GM18505 (cell line): Measurements from ENCODE around the gene PPFIBP2.
A peak's percentile ranks its signal among the peaks of the same experiment; 100 is the strongest.

Experiments
- ATAC-seq: cut with Tn5 transposase; IDR thresholded peaks from one replicate; pipeline ENCODE4 v1.9.1; 2021; ENCODE audit not compliant: unreplicated experiment
- POLR2A ChIP-seq: IDR thresholded peaks from 4 replicates; pipeline ENCODE4 v1.6.1; 2011; ENCODE audit warnings: borderline replicate concordance; ENCODE audit not compliant: insufficient read depth, insufficient read length; ENCODE audit errors: extremely low read depth

PPFIBP2 gene

DNA sequence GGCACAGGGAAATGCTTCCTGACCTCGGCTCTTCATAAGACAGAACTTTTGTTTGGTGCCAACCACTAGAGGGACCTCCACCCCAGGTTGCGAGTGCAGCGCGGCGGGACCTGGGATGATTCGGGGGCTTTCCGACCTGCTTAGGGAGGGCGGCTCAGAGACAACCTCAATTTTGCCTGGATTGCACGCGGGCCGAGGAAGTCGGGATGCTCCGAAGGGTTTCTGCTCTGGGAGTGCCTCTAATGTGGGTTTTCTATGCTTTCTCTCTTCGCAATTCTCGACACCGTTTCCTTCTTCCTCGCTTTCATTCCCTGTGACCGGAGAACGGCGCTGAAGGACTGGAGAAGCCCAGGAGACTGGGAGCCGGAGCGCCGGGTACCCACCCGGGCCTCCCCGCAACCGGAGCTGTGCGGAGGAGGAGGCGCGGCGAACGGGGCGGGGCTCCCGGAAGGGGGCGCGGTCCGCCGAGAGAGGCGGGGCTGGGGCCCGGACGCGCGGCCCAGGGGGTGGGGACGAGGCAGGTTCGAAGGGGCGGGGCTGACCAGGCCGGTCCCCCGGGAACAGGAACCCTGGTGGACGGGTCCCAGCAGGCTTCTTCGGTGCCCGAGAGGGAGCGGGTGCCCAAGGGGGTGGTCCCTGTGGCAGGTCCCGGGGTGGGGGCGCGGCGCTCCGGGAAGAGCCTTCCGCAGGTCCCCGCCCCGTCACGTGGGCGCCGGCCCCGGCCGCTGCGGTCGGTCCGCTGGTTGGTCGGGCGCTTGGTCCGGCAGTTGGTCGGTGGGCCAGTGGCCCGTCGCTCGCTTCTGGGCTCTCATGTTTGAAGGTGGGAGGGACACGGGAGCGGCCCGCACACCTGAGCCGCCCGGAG, at the start of gene PPFIBP2:
Gene PPFIBP2 (plus strand): TSS at position 766 of the 865 bp plus-strand sequence. CDS start 35,477 bp downstream, outside the sequence.
- peak; percentile 66 for ATAC-seq
- peak; percentile 82 for TF ChIP-seq POLR2A

DNA sequence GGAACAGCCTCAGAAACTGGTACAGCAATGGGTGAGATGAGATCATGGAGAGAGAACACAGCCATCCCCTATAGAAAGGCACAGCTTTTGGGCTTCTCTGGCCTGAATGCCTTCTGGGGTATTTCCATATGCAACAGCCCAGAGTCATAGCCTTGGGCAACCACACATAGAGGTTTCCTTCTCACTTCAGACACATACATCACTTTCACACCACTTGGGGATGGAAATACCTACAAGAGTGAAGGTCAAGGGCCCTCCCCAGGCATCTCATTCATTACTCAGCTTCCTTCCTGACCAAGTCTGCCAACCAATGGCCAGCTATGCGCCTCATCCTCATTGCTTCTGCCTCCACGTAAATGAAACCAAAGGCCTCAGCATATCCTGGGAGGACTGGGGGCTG, 46.1 kb upstream of the PPFIBP2 start:
- TF ChIP-seq POLR2A: no peak
- no peak for ATAC-seq

DNA sequence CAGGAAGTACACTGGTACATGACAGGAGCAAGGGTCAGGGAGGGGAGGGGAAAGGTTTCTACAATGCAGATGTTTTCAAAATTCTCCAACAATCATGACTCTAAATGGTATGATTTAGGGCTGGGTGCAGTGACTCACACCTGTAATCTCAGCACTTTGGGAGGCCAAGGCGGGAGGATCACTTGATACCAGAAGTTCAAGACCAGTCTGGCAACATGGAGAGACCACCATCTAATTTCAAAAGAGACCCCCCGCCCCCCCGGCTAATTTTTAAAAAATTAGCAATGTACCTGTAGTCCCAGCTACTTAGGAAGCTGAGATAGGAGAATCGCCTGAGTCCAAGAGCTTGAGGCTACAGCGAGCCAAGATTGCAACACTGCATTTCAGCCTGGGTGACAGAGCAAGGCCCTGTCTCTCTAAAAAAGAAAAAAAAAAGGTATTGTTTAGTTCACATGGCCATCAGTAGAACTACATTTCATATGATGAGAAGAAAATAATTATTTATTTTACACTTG, 44.4 kb upstream of the PPFIBP2 start:
- ATAC-seq: no peak
- no peak for TF ChIP-seq POLR2A

DNA sequence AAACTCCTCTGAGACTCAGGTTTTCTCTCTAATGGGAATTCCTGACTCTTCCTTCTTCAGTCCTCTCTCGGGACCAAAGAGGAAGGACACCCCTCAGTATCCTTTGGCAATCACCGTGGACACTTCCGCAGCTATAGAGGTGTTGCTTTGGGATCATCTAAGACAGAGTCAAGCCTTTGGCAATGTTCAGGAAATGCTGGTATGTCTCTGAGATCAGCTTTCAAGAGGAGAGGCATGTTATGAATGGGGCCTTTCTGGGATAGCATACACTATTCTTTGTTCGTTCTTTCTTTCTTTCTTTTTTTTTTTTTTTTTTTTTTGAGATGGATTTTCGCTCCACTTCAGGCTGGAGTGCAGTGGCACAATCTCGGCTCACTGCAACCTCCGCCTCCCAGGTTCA, 42.7 kb upstream of the PPFIBP2 start:
- ATAC-seq: no peak
- no peak for TF ChIP-seq POLR2A

DNA sequence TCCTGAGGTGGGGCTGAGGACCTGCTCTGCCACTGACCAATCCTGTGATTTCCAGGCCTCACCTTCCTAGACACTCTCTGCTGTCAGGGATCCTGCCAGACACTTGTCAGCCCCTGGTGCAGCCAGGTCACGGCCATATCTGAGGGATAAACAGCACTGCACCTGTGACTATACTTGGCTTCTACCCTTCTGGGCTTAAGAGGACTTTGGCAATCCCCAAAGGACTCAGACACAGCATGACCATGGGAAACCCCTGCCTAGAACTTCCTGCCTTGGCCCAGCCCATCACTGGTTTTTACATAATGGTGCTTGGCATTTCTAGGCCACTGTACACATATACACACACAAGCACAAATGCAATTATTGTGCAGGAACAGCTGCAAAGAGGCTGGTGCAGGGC, 40.1 kb upstream of the PPFIBP2 start:
- TF ChIP-seq POLR2A: no peak
- peak; percentile 71 for ATAC-seq

DNA sequence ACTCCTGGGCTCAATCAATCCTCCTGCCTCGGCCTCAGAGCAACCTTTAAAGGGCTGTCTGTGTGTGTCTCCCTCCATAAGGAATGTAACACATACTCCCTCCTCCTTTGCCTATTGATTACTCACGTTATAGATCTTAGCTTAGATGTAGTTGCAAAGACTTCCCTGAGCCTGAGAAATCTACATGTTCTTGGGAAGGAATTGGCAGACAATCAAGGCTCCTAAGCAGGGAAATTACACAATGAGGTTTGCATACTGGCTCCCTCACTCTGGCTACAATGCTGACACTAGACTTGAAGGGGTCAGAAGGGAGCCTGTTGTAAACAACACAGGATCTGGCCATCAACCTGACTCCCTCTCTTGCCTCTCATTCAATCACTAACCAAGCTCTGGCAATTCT, 33.7 kb upstream of the PPFIBP2 start:
- no peak for TF ChIP-seq POLR2A
- ATAC-seq: no peak

DNA sequence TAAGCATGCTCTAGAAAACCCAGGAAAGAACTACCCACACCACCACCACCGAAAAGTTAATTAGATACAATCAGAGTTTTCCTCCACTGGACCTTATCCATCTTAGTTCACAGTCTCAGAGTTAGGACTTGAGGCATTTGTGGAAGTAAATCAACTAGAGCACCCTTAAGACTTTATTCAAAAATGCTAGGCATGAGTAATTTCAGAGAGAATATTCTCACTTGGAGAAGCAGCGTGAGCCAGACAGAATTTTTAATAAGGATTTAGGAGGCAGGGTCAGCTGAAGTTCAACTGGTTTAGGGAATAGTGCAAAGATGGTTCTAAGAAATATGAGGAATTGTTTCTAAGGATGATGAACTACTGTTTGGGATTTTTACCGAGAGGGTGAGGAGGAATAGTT, 29.7 kb upstream of the PPFIBP2 start:
- ATAC-seq: no peak

DNA sequence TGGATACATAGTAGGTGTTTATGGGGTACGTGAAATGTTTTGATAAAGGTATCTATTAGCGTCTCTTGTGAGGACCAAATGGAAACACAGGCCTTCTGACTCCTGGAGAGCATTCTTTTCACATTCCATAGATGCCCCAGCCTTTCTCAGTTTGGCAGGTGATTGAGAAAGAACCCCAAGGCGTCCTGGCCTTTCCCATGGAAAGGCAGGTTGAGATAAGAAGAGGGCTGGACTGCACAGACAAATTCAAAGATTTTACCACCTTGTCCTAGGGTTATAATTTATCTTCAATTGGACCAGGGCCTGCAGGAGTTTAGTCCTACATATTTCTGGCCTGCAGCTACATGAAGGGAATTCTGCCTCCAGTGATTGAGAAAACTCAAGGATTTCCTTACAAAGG, 29.2 kb upstream of the PPFIBP2 start:
- no peak for TF ChIP-seq POLR2A

More for the DNA sequence above, 29.7 kb upstream of the PPFIBP2 start:
- TF ChIP-seq POLR2A: no peak

DNA sequence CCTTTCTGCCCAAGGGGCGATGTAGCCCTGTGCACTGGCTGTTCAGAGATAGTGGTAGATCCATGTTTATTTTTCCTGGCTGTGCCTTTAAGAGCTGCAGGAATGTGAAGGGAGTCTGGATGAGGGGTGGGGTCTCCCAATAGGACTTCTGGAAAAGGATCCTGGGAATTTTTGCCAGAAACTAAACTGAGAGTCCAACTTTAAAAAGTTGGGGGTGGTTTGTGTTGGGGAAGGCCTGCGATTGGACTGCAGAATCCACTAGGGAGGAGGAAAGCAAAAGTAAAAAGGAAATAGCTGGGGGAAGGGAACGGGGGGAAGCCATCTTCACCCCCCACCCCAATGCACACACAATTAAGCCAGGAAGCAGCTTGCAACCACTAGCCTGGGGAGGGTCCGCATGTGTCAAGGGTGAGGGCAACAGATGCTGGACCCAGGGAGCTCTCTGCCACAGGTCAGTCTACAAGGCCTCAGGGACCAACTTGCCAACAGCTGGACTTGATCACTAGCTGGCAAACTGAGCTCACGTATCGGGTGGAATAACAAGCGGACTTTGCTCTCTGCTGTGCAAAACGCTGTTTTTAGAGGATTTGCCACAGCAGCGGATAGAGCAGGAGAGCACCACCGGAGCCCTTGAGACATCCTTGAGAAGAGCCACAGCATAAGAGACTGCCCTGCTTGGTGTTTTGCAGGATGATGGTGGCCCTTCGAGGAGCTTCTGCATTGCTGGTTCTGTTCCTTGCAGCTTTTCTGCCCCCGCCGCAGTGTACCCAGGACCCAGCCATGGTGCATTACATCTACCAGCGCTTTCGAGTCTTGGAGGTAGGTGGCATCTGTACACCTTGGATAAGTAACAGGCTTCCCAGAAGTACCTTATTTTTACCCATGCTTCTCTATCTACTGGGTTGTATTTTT, 28.4 kb upstream of the PPFIBP2 start, which contains the start of gene OLFML1:
Gene OLFML1 (plus strand): TSS at position 321 of the 912 bp plus-strand sequence. CDS start 370 bp downstream, at position 691.
- no peak for ATAC-seq
- TF ChIP-seq POLR2A: no peak

More for the DNA sequence above, 29.2 kb upstream of the PPFIBP2 start:
- ATAC-seq: no peak

DNA sequence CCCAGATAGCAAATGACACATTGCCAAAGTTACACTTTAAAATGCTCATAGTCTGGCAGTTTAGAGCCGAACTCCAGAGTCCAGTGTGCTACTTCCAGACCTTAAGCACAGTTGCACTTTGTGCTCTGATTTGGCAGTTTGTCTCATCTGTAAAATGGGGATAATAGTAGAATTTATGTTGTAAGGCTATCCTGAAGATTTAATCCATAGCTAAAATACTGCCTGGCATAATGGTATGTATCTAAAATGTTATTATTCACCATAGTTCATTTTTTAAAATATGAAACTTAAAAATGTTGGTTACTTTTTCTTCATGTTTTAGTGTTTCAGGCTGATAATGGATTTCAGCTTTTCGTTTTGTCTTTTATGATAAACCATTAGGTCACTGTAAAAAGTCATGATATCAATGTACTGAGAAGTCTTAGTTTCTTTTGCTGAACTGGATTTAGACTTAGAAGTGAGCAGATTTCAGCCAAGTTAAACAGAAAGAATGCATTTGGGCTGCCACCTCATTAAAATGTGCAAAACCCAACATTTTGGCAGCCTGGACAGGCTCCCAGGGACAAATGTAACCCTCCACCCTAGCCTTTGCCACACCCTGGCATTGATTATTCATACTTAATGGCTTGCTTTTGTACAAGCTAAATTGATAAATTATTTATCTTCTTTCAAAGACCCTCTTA, 27.6 kb upstream of the PPFIBP2 start:
- ATAC-seq: no peak
- no peak for TF ChIP-seq POLR2A

DNA sequence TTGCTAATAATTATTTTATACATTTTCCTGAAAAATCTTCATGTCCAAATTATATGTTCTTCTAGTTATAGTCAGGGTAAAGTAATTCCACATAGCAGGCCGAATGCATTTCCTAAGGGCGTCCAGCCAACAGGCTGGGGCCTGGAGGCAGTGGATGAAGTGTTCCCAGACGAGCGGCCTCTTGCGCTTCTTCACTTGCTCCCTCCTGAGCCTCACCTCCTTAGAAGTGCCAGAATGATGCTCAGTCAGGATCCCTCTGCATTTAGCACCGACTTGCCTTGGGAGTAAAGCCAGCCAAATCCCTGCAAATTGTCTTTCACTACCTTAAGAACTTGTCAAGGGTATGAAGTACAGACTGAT, 27.0 kb upstream of the PPFIBP2 start:
- TF ChIP-seq POLR2A: no peak
- no peak for ATAC-seq

DNA sequence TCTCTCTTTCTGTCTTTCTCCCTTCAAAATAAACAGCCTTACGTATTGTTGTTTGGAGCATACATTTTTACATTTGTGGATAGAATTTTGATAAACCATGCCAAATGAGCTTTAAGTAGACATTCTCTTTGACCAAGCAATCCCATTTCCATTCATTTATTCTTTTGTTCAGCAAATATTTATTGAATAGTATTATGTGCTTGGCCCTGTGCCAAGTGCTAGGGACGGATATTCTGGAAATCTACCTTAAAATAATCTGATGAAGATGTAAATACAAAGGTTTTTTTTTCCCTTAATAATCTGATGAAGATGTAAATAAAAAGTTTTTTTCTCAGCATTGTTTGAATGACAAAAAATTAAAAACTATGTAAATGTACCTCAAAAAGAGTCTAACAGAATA, 26.4 kb upstream of the PPFIBP2 start:
- no peak for ATAC-seq
- no peak for TF ChIP-seq POLR2A

DNA sequence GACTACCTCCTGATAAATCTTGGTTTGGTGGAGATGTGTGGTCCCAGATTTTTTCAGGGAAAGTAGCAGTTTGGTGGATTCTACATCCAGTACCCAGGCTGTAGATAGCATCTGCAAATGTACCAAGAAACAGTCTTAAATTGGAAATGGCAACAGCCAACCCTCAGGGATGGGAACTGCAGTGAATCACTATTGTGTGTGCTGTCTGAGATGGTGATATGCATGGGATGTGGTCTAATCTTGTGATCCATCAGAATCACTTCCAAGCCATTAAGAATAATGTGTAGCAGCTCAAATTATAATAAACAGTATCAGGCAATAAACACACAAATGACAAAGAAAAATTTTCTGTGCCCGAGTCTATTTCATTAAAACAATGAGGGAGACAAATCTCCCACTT, 25.1 kb upstream of the PPFIBP2 start:
- ATAC-seq: no peak
- TF ChIP-seq POLR2A: no peak

DNA sequence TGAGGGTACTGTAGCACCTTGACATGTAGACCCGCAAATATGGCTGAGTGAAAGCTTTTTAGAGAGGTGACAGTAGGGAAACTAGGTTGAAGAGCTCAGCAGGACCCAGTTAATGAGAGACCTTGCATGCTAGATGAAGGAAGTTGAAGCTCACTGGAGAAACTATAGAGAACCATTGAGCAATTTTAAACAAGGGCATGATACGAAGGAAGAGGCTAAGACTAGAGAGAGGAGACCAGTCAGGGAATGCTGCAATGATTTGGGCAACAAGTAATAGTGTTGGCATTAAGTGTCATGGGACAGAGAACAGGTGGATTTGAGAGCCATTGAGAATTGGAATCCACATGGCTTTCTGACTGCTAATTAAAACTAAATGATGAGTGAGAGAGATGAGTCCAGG, 24.4 kb upstream of the PPFIBP2 start:
- ATAC-seq: no peak

DNA sequence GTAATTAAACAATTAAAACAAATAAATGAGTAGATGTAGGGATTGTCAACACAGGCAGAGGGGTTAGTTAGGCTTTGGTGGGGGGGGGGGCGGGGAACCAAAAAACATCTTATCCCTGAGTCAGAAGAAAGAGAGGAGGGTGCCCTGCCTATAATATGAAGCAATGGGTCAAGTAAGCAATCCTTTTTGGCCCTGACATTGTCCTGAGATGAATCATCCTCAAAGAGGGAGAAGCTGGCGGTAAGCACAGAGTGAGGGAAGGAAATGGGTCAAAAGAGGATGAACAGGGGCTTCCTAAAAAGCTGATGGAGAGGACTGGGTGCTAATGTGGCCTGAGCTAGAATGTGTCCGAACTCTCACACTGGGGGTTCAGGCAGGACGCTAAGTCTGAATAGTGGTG, 23.7 kb upstream of the PPFIBP2 start:
- no peak for ATAC-seq
- TF ChIP-seq POLR2A: no peak

More for the DNA sequence above, 24.4 kb upstream of the PPFIBP2 start:
- TF ChIP-seq POLR2A: no peak
